T-helper 1 cell (primary cell): ENCODE data around the gene PERM1.

Experiments
- DNase-seq, 5 donors: peaks; one replicate each; pipeline ENCODE4 v3.0.0-alpha.2; 2012 to 2020

The PERM1 gene

DNA sequence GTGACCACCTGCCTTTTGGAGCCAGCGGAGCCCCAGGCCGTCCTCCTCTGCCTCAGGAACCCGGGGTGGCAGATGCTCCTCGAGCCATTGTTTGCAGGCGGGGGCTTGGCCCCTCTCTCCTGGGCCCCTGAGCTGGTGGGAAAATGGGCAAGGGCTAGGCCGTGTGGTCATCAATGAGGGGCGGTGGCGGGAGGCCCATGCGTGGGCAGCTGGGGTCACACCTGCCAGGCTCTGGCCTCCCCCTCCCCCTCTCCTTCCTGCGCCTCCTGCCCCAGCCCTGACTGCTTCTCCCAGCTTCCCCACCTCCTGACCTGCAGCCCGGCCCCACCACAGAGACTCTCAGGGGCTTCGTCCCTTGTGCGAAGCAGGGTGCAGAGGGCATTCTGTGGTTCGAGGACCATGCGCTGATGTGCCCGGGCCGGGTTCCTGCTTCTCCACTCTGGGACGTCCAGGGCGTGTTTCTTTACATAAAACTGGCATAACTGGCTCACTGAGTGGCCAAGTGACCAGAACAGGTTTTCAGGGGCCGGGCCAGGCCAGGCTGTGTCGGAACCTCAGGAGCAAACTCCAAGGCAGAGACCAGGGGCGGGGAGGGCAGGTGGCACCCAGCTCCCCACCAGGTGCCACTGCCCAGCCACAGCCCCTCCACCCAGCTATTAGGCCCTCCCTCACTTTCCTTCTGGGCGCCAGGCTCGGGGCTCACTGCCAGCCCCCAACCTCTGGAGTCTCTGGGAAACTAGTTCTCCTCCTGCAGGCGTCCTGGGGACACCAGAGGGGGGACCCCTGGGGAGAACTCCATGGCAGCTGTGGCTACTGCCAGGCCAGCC is 48.9 kb downstream of the PERM1 start:
- no peak for DNase-seq

DNA sequence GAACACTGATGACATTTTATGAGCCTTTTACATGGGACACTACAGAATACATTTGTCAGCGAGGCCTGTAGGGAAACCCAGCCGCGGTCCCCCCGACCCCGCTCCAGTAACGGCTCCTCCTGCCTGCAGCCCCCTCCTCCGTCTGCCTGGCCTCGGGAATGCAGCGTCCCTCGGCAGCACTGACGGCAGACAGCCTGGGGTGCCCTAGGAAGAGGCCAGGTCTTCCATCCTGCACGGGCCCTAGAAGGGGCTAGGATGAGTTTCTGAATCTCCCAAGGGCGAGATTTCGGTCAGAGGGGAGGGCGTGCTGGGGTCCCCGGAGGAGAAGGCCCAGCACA is 49.8 kb downstream of the PERM1 start:
- DNase-seq, result no peak

GRCh38 chr1:931380-932172 is 50.3 kb downstream of the PERM1 start:
- DNase-seq, result no peak

- no peak for DNase-seq
Measured at GRCh38 chr1:930633-931138, 51.2 kb downstream of the PERM1 start.

DNA sequence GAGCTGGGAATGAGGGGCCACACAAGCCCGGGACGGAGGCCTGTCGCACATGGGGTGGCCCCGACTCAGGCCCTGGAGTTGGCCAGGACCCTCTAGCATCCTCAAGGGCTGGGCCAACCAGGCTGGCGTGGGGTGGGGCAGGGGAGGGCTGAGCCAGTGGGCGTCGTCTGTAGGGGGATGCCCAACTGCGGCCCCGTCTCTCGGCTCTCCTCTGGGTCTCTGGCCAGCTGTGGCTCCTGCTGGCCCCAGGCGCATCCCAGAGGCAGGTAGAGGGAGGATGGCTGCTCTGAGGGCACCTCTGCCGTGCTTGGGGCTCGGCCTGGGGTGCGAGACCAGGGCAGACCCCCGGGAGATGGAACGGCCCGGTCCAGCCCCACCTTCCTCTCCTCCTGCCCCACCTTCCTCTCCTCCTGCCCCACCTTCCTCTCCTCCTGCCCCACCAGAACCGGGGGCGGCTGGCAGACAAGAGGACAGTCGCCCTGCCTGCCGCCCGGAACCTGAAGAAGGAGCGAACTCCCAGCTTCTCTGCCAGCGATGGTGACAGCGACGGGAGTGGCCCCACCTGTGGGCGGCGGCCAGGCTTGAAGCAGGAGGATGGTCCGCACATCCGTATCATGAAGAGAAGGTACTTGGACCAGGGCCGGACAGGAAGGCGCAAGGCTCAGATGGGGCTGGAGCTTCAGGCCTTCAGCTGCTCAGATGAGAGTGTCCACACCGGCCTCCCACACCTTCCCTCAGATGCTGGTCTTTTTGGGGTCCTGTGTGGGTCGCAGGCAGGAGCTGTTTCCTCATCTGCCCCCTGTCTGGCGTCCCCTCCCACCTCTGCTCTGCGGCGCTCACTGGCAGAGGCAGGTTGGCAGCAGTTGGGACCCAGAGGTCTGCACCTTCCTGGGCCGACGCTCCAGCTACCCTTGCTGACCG is 51.9 kb downstream of the PERM1 start:
- no peak for DNase-seq

DNA sequence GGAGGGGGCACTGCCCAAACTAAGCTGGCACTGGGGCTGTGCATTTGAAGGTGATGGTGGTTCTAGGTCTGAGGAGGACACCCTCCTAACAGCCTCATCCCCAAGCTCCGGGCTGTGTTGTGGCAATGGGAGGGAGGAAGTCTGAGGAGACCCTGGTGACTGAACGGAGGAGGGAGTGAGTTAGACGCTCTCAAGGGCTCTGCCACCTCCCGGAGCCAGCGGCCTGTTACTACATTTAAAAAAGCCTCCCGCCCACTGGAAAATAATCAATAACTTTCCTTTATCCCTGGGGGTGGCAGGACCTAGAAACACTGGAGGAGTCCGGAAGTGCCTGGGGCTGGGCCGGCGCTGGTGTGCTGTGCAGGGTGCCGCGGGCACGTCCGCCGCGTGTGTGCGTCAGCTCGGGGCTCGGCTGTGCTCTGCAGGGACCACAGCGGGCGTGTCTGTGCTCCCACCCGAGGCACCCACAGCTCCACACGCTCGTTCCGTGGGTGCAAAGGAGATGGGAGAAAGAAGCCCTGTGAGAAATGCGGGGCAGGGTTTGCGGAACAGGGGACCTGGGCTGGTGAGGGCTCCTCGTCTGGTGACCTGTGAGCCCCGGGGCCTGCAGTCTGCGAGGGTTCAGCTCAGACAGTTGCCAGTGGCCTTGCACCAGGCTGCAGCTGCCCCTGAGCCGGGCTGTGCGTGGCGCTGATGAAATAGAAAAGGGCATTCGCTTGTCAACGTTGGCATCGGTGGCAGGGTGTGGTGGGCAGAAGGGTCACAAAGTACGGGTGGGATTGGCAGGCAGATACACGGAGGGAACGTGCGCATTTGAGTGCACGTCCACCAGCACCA is 52.9 kb downstream of the PERM1 start:
- DNase-seq, result no peak

GRCh38 chr1:927748-928147 is 54.1 kb downstream of the PERM1 start:
- DNase-seq, result no peak

DNA sequence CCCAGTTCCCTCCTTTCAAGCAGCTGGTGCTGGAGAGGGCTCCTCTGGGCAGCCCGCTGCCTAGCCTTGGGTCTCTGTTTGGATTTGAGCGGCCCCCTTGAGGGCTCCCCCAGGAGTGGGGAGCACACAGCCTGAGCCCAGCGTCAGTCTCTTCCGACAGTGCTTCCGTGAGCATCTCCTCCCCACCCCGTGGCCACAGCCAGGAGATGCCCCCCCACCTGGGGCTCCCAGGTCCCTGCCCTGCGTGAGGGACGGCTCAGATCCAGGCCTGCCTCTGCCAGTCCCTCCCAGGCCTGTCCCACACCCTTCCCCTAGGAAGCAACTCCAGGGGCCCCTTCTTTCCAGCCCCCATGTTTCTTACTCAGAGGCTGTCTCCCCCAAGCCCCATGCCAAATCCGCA is 54.7 kb downstream of the PERM1 start:
- no peak for DNase-seq

DNA sequence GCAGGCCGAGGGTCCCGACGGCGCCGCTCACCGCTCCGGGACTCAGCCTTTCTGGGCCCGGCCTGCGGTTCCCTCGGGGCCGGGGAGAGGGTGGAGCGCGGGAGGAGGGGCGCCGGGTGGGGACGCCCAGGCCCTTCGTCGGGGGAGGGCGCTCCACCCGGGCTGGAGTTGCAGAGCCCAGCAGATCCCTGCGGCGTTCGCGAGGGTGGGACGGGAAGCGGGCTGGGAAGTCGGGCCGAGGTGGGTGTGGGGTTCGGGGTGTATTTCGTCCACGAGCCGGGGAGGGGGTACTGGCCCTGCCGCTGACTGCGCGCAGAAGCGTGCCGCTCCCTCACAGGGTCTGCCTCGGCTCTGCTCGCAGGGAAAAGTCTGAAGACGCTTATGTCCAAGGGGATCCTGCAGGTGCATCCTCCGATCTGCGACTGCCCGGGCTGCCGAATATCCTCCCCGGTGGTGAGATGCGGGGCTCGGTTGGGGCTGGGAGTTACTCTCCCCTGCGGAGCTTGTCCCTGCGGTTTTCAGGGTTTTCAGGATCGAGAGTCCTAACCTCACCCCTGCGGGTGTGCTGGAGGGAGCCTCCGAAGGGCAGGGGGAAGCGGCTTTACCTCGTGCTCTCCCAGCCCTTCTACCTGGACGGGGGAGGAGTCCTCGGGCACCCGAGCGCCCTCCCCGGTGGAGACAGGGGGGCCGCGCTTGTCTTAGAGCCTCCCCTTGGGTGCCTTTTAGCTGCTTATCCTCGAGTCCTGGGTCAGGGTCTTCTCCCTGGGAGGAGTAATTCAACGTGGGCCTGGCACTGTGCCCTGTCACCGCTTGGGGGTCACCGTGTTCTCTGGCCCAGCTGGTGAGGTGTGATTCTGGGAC is 56.1 kb downstream of the PERM1 start:
- no peak for DNase-seq
